ENCODE results near the gene CENPO. TPM values are rescaled to one million over a fixed set of nuclear protein-coding genes. Genes with fewer than 3 reads are reported as not detected.

The CENPO gene
- total RNA-seq, 2 donors from 2014 or later: 6.8 to 26.8 TPM

GRCh38 chr2:24824071-24824588, 30.9 kb downstream of the CENPO start:
- no peaks in the 10 kb centered on the region for H3K36me3 ChIP-seq
- H3K9me3 ChIP-seq: no peaks in the 10 kb centered on the region
- no peaks in the 10 kb centered on the region for H3K4me1 ChIP-seq
- no peak overlapping the region for H3K27ac ChIP-seq
- no peak overlapping the region for H3K4me3 ChIP-seq
- no peak overlapping the region for H3K9ac ChIP-seq (ENCODE audit: low read depth in 2 of 2, low read length in 2 of 2)
- intact Hi-C loops (cut with DNase I): loop anchor here (10.0 kb wide), 2 partner anchors 209 to 301 kb away; no protein-coding TSS in a partner anchor
- no peaks in the 10 kb centered on the region for H3K27me3 ChIP-seq
- TF ChIP-seq CTCF (IDR thresholded peaks at IDR 0.05): no peak
- DNase-seq: peak; percentile 12

- intact Hi-C loops (cut with DNase I): loop anchor here (10.0 kb wide), 2 partner anchors 210 to 300 kb away; no protein-coding TSS in a partner anchor
Measured at GRCh38 chr2:24824966-24825882, 32.0 kb downstream of the CENPO start.

GRCh38 chr2:24825883-24826772, 32.9 kb downstream of the CENPO start:
- intact Hi-C loops (cut with DNase I): loop anchor here (2.0 to 10.0 kb wide), 3 partner anchors 211 to 415 kb away; no protein-coding TSS in a partner anchor
- no peaks in the 10 kb centered on the region for H3K4me1 ChIP-seq
- DNase-seq: no peak
- no peaks in the 10 kb centered on the region for H3K9me3 ChIP-seq
- no peak overlapping the region for H3K27ac ChIP-seq
- no peak for TF ChIP-seq CTCF (IDR thresholded peaks at IDR 0.05)
- no peak overlapping the region for H3K9ac ChIP-seq (ENCODE audit: low read depth in 2 of 2, low read length in 2 of 2)
- no peaks in the 10 kb centered on the region for H3K36me3 ChIP-seq
- H3K4me3 ChIP-seq: no peak overlapping the region
- H3K27me3 ChIP-seq: no peaks in the 10 kb centered on the region

More at GRCh38 chr2:24824966-24825882, 32.0 kb downstream of the CENPO start:
- H3K9me3 ChIP-seq: no peaks in the 10 kb centered on the region
- no peak overlapping the region for H3K4me3 ChIP-seq
- H3K36me3 ChIP-seq: no peaks in the 10 kb centered on the region
- DNase-seq: peak; percentile 30
- H3K27me3 ChIP-seq: no peaks in the 10 kb centered on the region
- no peaks in the 10 kb centered on the region for H3K4me1 ChIP-seq
- H3K27ac ChIP-seq: no peak overlapping the region
- peak; percentile 36 for TF ChIP-seq CTCF (IDR thresholded peaks at IDR 0.05)
- no peak overlapping the region for H3K9ac ChIP-seq (ENCODE audit: low read depth in 2 of 2, low read length in 2 of 2)

GRCh38 chr2:24826773-24827145, 33.5 kb downstream of the CENPO start:
- H3K4me3 ChIP-seq: no peak overlapping the region
- TF ChIP-seq CTCF (IDR thresholded peaks at IDR 0.05): no peak
- no peak for DNase-seq
- H3K27me3 ChIP-seq: no peaks in the 10 kb centered on the region
- no peak overlapping the region for H3K27ac ChIP-seq
- intact Hi-C loops (cut with DNase I): loop anchor here (2.0 to 10.0 kb wide), 3 partner anchors 212 to 416 kb away; no protein-coding TSS in a partner anchor
- H3K4me1 ChIP-seq: no peaks in the 10 kb centered on the region
- peak overlapping the region in 1 of 2 donors; percentile 28 for H3K9ac ChIP-seq (ENCODE audit: low read depth in 2 of 2, low read length in 2 of 2)
- no peaks in the 10 kb centered on the region for H3K36me3 ChIP-seq
- H3K9me3 ChIP-seq: no peaks in the 10 kb centered on the region
